Measurements from ENCODE around the gene TTLL13. TPM values are rescaled to one million over a fixed set of nuclear protein-coding genes. Genes with fewer than 3 reads are reported as not detected.
"Not testable (repeated sequence)": the region's sequence is repeated elsewhere in the genome, so short reads cannot be mapped to it uniquely, and the experiment has no call there.

The TTLL13 gene
- total RNA-seq, 1 donor from 2014 or later = 0.65 TPM

GRCh38 chr15:90301707-90302300, 52.4 kb downstream of the TTLL13 start:
- Mint-ChIP-seq H3K36me3 (ENCODE audit: low read depth) (no peaks in the 10 kb centered on the region), H3K4me3 (no peak overlapping the region), H3K27ac (no peak overlapping the region), H3K27me3 (ENCODE audit: insufficient read depth) (peaks cover 5% of the 10 kb centered on the region), H3K9me3 (no peaks in the 10 kb centered on the region), H3K4me1 (ENCODE audit: low read depth) (peaks cover 36% of the 10 kb centered on the region)
- DNase-seq (ENCODE audit: low spot score) = no peak
- intact Hi-C loops (cut with micrococcal nuclease) = loop anchor here (1.0 to 10.0 kb wide), 2 partner anchors 9 to 407 kb away; partner anchors contain the start of gene AP3S2

- H3K4me3 Mint-ChIP-seq; H3K36me3 Mint-ChIP-seq (ENCODE audit: low read depth): not testable (repeated sequence)
- H3K27ac Mint-ChIP-seq = peak overlapping the region; percentile 1
Measured at GRCh38 chr15:90305355-90305754, 56.0 kb downstream of the TTLL13 start.

DNA sequence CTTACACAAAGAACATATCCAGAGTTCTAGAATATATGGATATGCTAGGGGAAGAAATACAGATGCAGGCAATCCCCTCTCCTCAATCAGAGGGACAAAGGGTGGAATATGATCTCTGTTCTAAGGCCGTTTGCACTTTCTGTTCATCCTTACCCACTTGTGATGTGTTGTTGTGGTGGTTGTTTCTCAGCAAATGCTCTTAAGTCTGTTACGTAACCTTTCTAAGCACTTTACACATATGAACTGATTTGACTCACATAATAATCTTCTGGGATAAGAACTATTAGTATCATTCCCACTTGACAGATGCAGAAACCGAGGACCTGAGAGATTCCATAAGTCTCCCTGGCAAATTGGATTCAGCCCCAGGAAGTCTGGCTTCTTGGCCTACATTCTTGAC, 56.6 kb downstream of the TTLL13 start:
- Mint-ChIP-seq H3K9me3 (no peaks in the 10 kb centered on the region), H3K4me3 (peak overlapping the region; percentile 63), H3K27ac (peak overlapping the region; percentile 80), H3K36me3 (ENCODE audit: low read depth) (no peaks in the 10 kb centered on the region), H3K27me3 (ENCODE audit: insufficient read depth) (peaks cover 4% of the 10 kb centered on the region), H3K4me1 (ENCODE audit: low read depth) (peaks cover 49% of the 10 kb centered on the region)
- intact Hi-C loops (cut with micrococcal nuclease) = loop anchor here (1.0 to 10.0 kb wide), 3 partner anchors 13 to 411 kb away; partner anchors contain the start of gene AP3S2
- DNase-seq (ENCODE audit: low spot score) = no peak

More at GRCh38 chr15:90305355-90305754, 56.0 kb downstream of the TTLL13 start:
- peaks cover 49% of the 10 kb centered on the region for H3K4me1 Mint-ChIP-seq (ENCODE audit: low read depth)
- intact Hi-C loops (cut with micrococcal nuclease) = loop anchor here (10.0 kb wide), 1 partner anchor 411 kb away; the partner anchor contains the start of gene AP3S2
- H3K9me3 Mint-ChIP-seq; H3K27me3 Mint-ChIP-seq (ENCODE audit: insufficient read depth); DNase-seq (ENCODE audit: low spot score): not testable (repeated sequence)

- Mint-ChIP-seq H3K36me3 (ENCODE audit: low read depth) (no peaks in the 10 kb centered on the region), H3K4me1 (ENCODE audit: low read depth) (peaks cover 44% of the 10 kb centered on the region), H3K9me3 (no peaks in the 10 kb centered on the region), H3K27me3 (ENCODE audit: insufficient read depth) (peaks cover 2% of the 10 kb centered on the region), H3K27ac (peak overlapping the region; percentile 80), H3K4me3 (peak overlapping the region; percentile 63)
- peak; percentile 30 for DNase-seq (ENCODE audit: low spot score)
- intact Hi-C loops (cut with micrococcal nuclease) = loop anchor here (1.0 to 10.0 kb wide), 3 partner anchors 14 to 412 kb away; partner anchors contain the start of gene AP3S2
Measured at GRCh38 chr15:90306560-90306959, 57.2 kb downstream of the TTLL13 start.

DNA sequence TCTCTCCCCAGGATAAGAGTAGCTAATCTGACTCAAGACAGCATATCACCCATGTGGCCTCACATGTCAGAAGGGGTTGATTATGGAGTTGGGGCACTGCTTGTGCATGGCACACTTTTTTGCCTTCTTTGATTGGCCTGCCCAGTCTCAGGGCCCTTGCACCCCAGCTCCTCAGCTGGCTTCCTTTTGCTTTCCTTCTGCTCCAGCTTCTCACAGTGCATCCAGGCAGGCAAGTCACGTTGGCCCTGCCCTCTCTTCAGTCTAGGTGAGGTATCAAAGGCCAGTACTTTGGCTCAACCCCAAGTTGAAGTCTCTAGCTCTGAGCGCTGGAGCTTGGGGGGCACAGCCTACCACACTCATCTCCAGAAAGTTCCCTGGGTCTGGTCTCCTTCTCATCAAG, 58.3 kb downstream of the TTLL13 start:
- no peak for DNase-seq (ENCODE audit: low spot score)
- Mint-ChIP-seq H3K27ac (no peak overlapping the region), H3K9me3 (no peaks in the 10 kb centered on the region), H3K36me3 (ENCODE audit: low read depth) (no peaks in the 10 kb centered on the region), H3K4me3 (no peak overlapping the region), H3K27me3 (ENCODE audit: insufficient read depth) (peaks cover 4% of the 10 kb centered on the region), H3K4me1 (ENCODE audit: low read depth) (peaks cover 48% of the 10 kb centered on the region)
- intact Hi-C loops (cut with micrococcal nuclease) = loop anchor here (2.0 to 10.0 kb wide), 2 partner anchors 15 to 413 kb away; partner anchors contain the start of gene AP3S2

- Mint-ChIP-seq H3K4me3 (no peak overlapping the region), H3K27me3 (ENCODE audit: insufficient read depth) (peaks cover 17% of the 10 kb centered on the region), H3K27ac (no peak overlapping the region), H3K9me3 (no peaks in the 10 kb centered on the region), H3K36me3 (ENCODE audit: low read depth) (no peaks in the 10 kb centered on the region), H3K4me1 (ENCODE audit: low read depth) (peaks cover 43% of the 10 kb centered on the region)
- intact Hi-C loops (cut with micrococcal nuclease) = loop anchor here (10.0 kb wide), 1 partner anchor 414 kb away; the partner anchor contains the start of gene AP3S2
- no peak for DNase-seq (ENCODE audit: low spot score)
Measured at GRCh38 chr15:90309020-90309419, 59.7 kb downstream of the TTLL13 start.

Other genes with a start within 250 kb of the TTLL13 start
- 22.6 and 23.1 TPM in 2 replicates for gene ZNF710, start 248.2 kb upstream of the TTLL13 start, total RNA-seq
- gene IDH2, start 147.1 kb upstream of the TTLL13 start, total RNA-seq = 94.1 and 96.3 TPM in 2 replicates
- gene SEMA4B, start 48.2 kb upstream of the TTLL13 start, total RNA-seq = 17.5 and 18.8 TPM in 2 replicates
- 144 and 145 TPM in 2 replicates for gene CIB1, start 15.6 kb upstream of the TTLL13 start, total RNA-seq
- 12.7 and 15.5 TPM in 2 replicates for gene GDPGP1, start 15.3 kb upstream of the TTLL13 start, total RNA-seq
- 39.0 and 39.9 TPM in 2 replicates for gene NGRN, start 16.1 kb downstream of the TTLL13 start, total RNA-seq
- 1.6 and 2.1 TPM in 2 replicates for gene ZNF774, start 102.7 kb downstream of the TTLL13 start, total RNA-seq
- gene IQGAP1, start 138.7 kb downstream of the TTLL13 start, total RNA-seq = 144 and 149 TPM in 2 replicates